Fibroblast of lung (primary cell): ENCODE data around the gene RPL22L1. TPM values are rescaled to one million over a fixed set of nuclear protein-coding genes. Genes with fewer than 3 reads are reported as not detected.
"Not testable (repeated sequence)": the region's sequence is repeated elsewhere in the genome, so short reads cannot be mapped to it uniquely, and the experiment has no call there.

Experiments
- DNase-seq, 2 donors: peaks; one replicate each; pipeline versions ENCODE4 v3.0.0 to v3.0.0-alpha.2; 2010; ENCODE audit warnings: low read depth in 2 of 2
- H2AFZ ChIP-seq: 2 replicates; pipeline ENCODE4 v1.5.1; 2012; ENCODE audit warnings: low read length, control low read depth, inconsistent platforms
- H3K27ac ChIP-seq: 2 replicates; pipeline ENCODE4 v1.5.1; 2011; ENCODE audit warnings: low read length, control low read depth; ENCODE audit not compliant: insufficient read depth
- H3K27me3 ChIP-seq: 2 replicates; pipeline ENCODE4 v1.5.1; 2011; ENCODE audit warnings: mild to moderate bottlenecking, low read length; ENCODE audit not compliant: control insufficient read depth, insufficient read depth
- H3K36me3 ChIP-seq: 2 replicates; pipeline ENCODE4 v1.5.1; 2011; ENCODE audit warnings: low read length; ENCODE audit not compliant: control insufficient read depth, insufficient read depth
- H3K4me1 ChIP-seq: 2 replicates; pipeline ENCODE4 v1.5.1; 2011; ENCODE audit warnings: low read length; ENCODE audit not compliant: control insufficient read depth, insufficient read depth; ENCODE audit errors: extremely low read depth
- H3K4me2 ChIP-seq: 2 replicates; pipeline ENCODE4 v1.5.1; 2011; ENCODE audit warnings: low read length, control low read depth; ENCODE audit not compliant: insufficient read depth; ENCODE audit errors: extremely low read depth
- H3K4me3 ChIP-seq, 4 experiments: fragments of 200-600 bp in 1 of 4; sonication (generic) in 1 of 4; replicated peaks in 1 of 4; 2 replicates each; pipeline ENCODE4 v1.5.1; 2011 to 2016; ENCODE audit warnings: low read length in 4 of 4, low read depth in 3 of 4, mild to moderate bottlenecking in 3 of 4, control low read depth in 2 of 4, inconsistent platforms in 1 of 4, mixed read lengths in 1 of 4; ENCODE audit not compliant: insufficient read depth in 1 of 4; ENCODE audit errors: control extremely low read depth in 1 of 4
- H3K79me2 ChIP-seq: 2 replicates; pipeline ENCODE4 v1.5.1; 2012; ENCODE audit warnings: mild to moderate bottlenecking, low read length, inconsistent platforms; ENCODE audit not compliant: control insufficient read depth, insufficient read depth
- H3K9ac ChIP-seq: 2 replicates; pipeline ENCODE4 v1.5.1; 2011; ENCODE audit warnings: mild to moderate bottlenecking, low read length, control low read depth; ENCODE audit not compliant: insufficient read depth
- H3K9me3 ChIP-seq: 2 replicates; pipeline ENCODE4 v1.5.1; 2012; ENCODE audit warnings: low read depth, low read length; ENCODE audit not compliant: control insufficient read depth, insufficient read depth
- H4K20me1 ChIP-seq: 2 replicates; pipeline ENCODE4 v1.5.1; 2011; ENCODE audit warnings: low read length; ENCODE audit not compliant: control insufficient read depth, insufficient read depth; ENCODE audit errors: extremely low read depth
- EZH2 ChIP-seq: IDR thresholded peaks from 2 replicates; pipeline ENCODE4 v1.5.1; 2012; ENCODE audit warnings: low read length, control low read depth, mild to moderate bottlenecking; ENCODE audit errors: missing control alignments
- polyA plus RNA-seq, 2 donors: library from polyadenylated mRNA; depleted of rRNA in 1 of 2; stranded (reverse) in 1 of 2; unstranded in 1 of 2; fragments of >200 nt; gene quantifications; 2 replicates each; pipeline ENCODE4 v1.2.1, GENCODE V29; 2011 to 2012; ENCODE audit warnings: missing spikeins in 1 of 2
- total RNA-seq: library from RNA; depleted of rRNA; stranded (reverse); fragments of >200 nt; gene quantifications from 2 replicates; pipeline ENCODE4 v1.2.1, GENCODE V29; 2014
- TF ChIP-seq, protein P1 (sequence below), 2 donors: IDR thresholded peaks in 1 of 2; conservative IDR thresholded peaks in 1 of 2; 1 replicate in 1 of 2; 2 replicates in 1 of 2; pipeline ENCODE4 v1.5.1; 2011 to 2012; ENCODE audit warnings: low read length in 2 of 2, control low read depth in 1 of 2, inconsistent platforms in 1 of 2, low read depth in 1 of 2, mild to moderate bottlenecking in 1 of 2

Gene RPL22L1
- total and polyA plus RNA-seq, 2 donors (not counting 1 experiment from before 2014, with no cell fraction given) = 71.2 to 241 TPM

DNA sequence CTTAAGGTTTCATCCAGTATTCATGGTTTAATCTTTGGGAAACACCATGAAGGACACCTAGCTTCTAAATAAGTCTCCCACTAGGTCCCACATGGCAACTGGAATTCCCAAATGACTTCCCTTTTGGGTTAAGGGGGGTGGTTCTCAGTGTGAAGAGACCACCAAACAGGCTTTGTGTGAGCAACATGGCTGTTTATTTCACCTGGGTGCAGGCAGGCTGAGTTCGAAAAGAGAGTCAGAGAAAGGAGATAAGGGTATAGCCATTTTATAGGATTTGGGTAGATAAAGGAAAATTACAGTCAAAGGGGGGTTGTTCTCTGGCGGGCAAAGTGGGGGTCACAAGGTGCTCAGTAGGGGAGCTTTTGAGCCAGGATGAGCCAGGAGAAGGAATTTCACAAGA, 52.5 kb downstream of the RPL22L1 start:
- DNase-seq, H3K36me3 ChIP-seq, H2AFZ ChIP-seq: not testable (repeated sequence)

DNA sequence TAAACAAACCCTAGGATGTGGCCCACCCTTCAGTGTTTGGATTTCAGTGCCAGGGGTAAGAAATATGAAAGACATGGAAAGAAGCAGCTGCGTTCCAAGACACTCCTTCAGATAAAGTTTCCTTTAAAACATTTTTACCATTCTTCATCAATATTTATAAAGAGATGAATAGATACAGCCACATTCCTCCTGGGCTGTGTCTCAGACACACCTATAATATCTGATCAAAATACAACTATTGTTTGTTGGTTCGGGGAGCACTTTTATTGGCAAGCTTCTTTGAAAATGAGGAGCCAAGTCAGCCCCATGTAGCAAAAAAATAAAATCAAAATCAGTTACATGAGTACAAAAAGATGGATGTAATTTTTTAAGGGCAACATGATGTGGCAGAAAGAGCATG, 53.2 kb downstream of the RPL22L1 start:
- Histone ChIP-seq H3K4me1 (peaks cover 4% of the 10 kb centered on the region), H3K4me2 (no peak overlapping the region), H3K27ac (no peak overlapping the region), H2AFZ (no peak overlapping the region), H4K20me1 (no peaks in the 10 kb centered on the region), H3K27me3 (no peaks in the 10 kb centered on the region), H3K9ac (no peak overlapping the region), H3K9me3 (no peaks in the 10 kb centered on the region), H3K79me2 (no peaks in the 10 kb centered on the region), H3K4me3 (no peak overlapping the region), H3K36me3 (no peaks in the 10 kb centered on the region)
- no peak for TF ChIP-seq EZH2
- TF ChIP-seq, protein P1, sequence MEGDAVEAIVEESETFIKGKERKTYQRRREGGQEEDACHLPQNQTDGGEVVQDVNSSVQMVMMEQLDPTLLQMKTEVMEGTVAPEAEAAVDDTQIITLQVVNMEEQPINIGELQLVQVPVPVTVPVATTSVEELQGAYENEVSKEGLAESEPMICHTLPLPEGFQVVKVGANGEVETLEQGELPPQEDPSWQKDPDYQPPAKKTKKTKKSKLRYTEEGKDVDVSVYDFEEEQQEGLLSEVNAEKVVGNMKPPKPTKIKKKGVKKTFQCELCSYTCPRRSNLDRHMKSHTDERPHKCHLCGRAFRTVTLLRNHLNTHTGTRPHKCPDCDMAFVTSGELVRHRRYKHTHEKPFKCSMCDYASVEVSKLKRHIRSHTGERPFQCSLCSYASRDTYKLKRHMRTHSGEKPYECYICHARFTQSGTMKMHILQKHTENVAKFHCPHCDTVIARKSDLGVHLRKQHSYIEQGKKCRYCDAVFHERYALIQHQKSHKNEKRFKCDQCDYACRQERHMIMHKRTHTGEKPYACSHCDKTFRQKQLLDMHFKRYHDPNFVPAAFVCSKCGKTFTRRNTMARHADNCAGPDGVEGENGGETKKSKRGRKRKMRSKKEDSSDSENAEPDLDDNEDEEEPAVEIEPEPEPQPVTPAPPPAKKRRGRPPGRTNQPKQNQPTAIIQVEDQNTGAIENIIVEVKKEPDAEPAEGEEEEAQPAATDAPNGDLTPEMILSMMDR (conservative IDR thresholded peaks at IDR 0.05 in 1 of 2, IDR thresholded peaks at IDR 0.05 in 1 of 2; ENCODE audit: low read depth in 1 of 2, low read length in 2 of 2) = no peak
- DNase-seq = no peak

More for the DNA sequence above, 52.5 kb downstream of the RPL22L1 start:
- H3K4me3 ChIP-seq, H4K20me1 ChIP-seq, H3K79me2 ChIP-seq, H3K27ac ChIP-seq, H3K4me2 ChIP-seq, H3K9ac ChIP-seq, H3K4me1 ChIP-seq, H3K27me3 ChIP-seq, H3K9me3 ChIP-seq: not testable (repeated sequence)

DNA sequence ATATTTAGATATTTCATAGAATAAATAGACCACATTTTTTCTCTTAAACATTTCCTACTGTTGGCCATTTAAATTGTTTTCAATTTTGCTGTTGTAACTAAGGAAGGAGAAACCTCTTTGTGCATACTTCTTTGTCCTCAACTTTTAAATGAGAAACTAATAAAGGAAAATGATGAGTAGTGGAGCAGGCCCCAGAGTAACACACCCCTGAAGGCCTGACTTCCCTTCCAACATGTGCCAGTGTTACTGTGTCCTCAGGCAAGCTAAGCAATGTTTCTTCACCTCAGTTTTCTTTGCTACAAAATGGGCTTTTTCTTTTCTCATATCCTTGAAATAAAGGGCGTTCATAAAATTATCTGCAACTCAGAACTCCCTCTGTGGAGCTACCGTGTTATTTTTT, 53.7 kb downstream of the RPL22L1 start:
- H3K9ac ChIP-seq = no peak overlapping the region
- H4K20me1 ChIP-seq = no peaks in the 10 kb centered on the region
- H3K79me2 ChIP-seq = no peaks in the 10 kb centered on the region
- H3K4me1 ChIP-seq = peaks cover 7% of the 10 kb centered on the region
- no peak overlapping the region for H3K27ac ChIP-seq
- no peak overlapping the region for H3K4me3 ChIP-seq
- H2AFZ ChIP-seq = no peak overlapping the region
- no peak for DNase-seq
- TF ChIP-seq, protein P1 (conservative IDR thresholded peaks at IDR 0.05 in 1 of 2, IDR thresholded peaks at IDR 0.05 in 1 of 2; ENCODE audit: low read depth in 1 of 2, low read length in 2 of 2) = no peak
- no peak for TF ChIP-seq EZH2
- no peaks in the 10 kb centered on the region for H3K9me3 ChIP-seq
- no peaks in the 10 kb centered on the region for H3K36me3 ChIP-seq
- H3K4me2 ChIP-seq = no peak overlapping the region
- no peaks in the 10 kb centered on the region for H3K27me3 ChIP-seq
